ENCODE data around the gene WDR27. TPM values are rescaled to one million over a fixed set of nuclear protein-coding genes. Genes with fewer than 3 reads are reported as not detected.

The WDR27 gene
- total and polyA plus RNA-seq, 10 of the 15 experiments (the other 5 are each of a cell fraction or from before 2014, with no cell fraction given) = 1.9 to 33.2 (median 19.0) TPM

GRCh38 chr6:169501128-169501527, 200.7 kb downstream of the WDR27 start:
- DNase-seq (ENCODE audit: low read depth, low spot score) (no peak), ATAC-seq (no peak), FAIRE-seq (no peak)
- ChIA-PET CTCF (no interaction called here), RAD21 (ENCODE audit: unreplicated experiment) (no interaction called here), POLR2A (no interaction called here), SMC1A (ENCODE audit: uncharacterized antibody, unreplicated experiment) (no interaction called here)
- H3K79me2 ChIP-seq (ENCODE audit: control insufficient read depth, insufficient read depth, low read length) = no peaks in the 10 kb centered on the region
- no peaks in the 10 kb centered on the region for H4K20me1 ChIP-seq (ENCODE audit: control insufficient read depth, insufficient read depth)
- no peaks in the 10 kb centered on the region for H3K9me3 ChIP-seq (replicated peaks; ENCODE audit: control insufficient read depth, insufficient read depth, low read length)
- no peak for TF ChIP-seq HDAC6 (IDR thresholded peaks at IDR 0.05; ENCODE audit: unreplicated experiment)
- TF ChIP-seq YY1 (IDR thresholded peaks at IDR 0.05; ENCODE audit: low read depth, low read length) = no peak
- no peak for TF ChIP-seq TBL1XR1 (IDR thresholded peaks at IDR 0.05; ENCODE audit: low read depth, low read length)
- no peak for TF ChIP-seq CHD1 (IDR thresholded peaks at IDR 0.05; ENCODE audit: low read depth, low read length)
- TF ChIP-seq SIX5 (IDR thresholded peaks at IDR 0.05; ENCODE audit: low read depth, low read length, severe bottlenecking) = no peak
- no peak for TF ChIP-seq SMAD5 (IDR thresholded peaks at IDR 0.05; ENCODE audit: low read depth)
- TF ChIP-seq, protein P1, sequence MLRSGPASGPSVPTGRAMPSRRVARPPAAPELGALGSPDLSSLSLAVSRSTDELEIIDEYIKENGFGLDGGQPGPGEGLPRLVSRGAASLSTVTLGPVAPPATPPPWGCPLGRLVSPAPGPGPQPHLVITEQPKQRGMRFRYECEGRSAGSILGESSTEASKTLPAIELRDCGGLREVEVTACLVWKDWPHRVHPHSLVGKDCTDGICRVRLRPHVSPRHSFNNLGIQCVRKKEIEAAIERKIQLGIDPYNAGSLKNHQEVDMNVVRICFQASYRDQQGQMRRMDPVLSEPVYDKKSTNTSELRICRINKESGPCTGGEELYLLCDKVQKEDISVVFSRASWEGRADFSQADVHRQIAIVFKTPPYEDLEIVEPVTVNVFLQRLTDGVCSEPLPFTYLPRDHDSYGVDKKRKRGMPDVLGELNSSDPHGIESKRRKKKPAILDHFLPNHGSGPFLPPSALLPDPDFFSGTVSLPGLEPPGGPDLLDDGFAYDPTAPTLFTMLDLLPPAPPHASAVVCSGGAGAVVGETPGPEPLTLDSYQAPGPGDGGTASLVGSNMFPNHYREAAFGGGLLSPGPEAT (IDR thresholded peaks at IDR 0.05; ENCODE audit: low read depth) = no peak
- no peak for TF ChIP-seq CREM (IDR thresholded peaks at IDR 0.05; ENCODE audit: low read depth)
- TF ChIP-seq RAD21 (IDR thresholded peaks at IDR 0.05; ENCODE audit: insufficient read depth, low read depth, low read length) = no peak
- no peak for TF ChIP-seq TCF12 (IDR thresholded peaks at IDR 0.05; ENCODE audit: low read depth, low read length)
- no peak for TF ChIP-seq SKIL (IDR thresholded peaks at IDR 0.05; ENCODE audit: low read depth, poor library complexity, severe bottlenecking)
- no peak for TF ChIP-seq CEBPZ (IDR thresholded peaks at IDR 0.05; ENCODE audit: low read depth, low read length)
- no peak for TF ChIP-seq ETV6 (conservative IDR thresholded peaks at IDR 0.05 in 1 of 2, IDR thresholded peaks at IDR 0.05 in 1 of 2; ENCODE audit: borderline replicate concordance in 1 of 2, low read depth in 1 of 2)
- TF ChIP-seq ZZZ3 (IDR thresholded peaks at IDR 0.05; ENCODE audit: control insufficient read depth, insufficient read length, low read depth) = no peak
- TF ChIP-seq SIN3A (IDR thresholded peaks at IDR 0.05; ENCODE audit: low read depth, low read length) = no peak
- TF ChIP-seq STAT3 (IDR thresholded peaks at IDR 0.05; ENCODE audit: low read depth, low read length) = no peak
- H3K9ac ChIP-seq (ENCODE audit: control insufficient read depth, insufficient read depth, low read length) = no peak overlapping the region
- no peak overlapping the region for H2AFZ ChIP-seq (ENCODE audit: control insufficient read depth, low read depth, low read length)
- intact Hi-C loops (cut with micrococcal nuclease; ENCODE audit: unreplicated experiment) = no loop called here
- no peaks in the 10 kb centered on the region for H3K36me3 ChIP-seq (ENCODE audit: control insufficient read depth in 2 of 2, insufficient read depth in 2 of 2, low read length in 1 of 2)
- BruUV-seq (replicated peaks) = no TSS peak
- H3K27ac ChIP-seq (ENCODE audit: control insufficient read depth, insufficient read depth) = no peak overlapping the region
- no peak overlapping the region for H3K4me2 ChIP-seq (ENCODE audit: control insufficient read depth, insufficient read depth)
- H3K4me3 ChIP-seq = no peak overlapping the region
- in situ Hi-C loops (cut with MboI) = no loop called here
- no peaks in the 10 kb centered on the region for H3K27me3 ChIP-seq (replicated peaks in 1 of 2; ENCODE audit: control insufficient read depth in 2 of 2, insufficient read depth in 2 of 2, low read length in 1 of 2)
- H3K4me1 ChIP-seq (ENCODE audit: control insufficient read depth, insufficient read depth, low read length) = no peaks in the 10 kb centered on the region
- 75% methylated on average over 11 of the region's 11 CpGs for WGBS (ENCODE audit: insufficient coverage, insufficient replicate concordance, low lambda C conversion rate, missing lambda C conversion rate)
